ENCODE measurements around the gene TTLL5.

TTLL5 gene, protein sequence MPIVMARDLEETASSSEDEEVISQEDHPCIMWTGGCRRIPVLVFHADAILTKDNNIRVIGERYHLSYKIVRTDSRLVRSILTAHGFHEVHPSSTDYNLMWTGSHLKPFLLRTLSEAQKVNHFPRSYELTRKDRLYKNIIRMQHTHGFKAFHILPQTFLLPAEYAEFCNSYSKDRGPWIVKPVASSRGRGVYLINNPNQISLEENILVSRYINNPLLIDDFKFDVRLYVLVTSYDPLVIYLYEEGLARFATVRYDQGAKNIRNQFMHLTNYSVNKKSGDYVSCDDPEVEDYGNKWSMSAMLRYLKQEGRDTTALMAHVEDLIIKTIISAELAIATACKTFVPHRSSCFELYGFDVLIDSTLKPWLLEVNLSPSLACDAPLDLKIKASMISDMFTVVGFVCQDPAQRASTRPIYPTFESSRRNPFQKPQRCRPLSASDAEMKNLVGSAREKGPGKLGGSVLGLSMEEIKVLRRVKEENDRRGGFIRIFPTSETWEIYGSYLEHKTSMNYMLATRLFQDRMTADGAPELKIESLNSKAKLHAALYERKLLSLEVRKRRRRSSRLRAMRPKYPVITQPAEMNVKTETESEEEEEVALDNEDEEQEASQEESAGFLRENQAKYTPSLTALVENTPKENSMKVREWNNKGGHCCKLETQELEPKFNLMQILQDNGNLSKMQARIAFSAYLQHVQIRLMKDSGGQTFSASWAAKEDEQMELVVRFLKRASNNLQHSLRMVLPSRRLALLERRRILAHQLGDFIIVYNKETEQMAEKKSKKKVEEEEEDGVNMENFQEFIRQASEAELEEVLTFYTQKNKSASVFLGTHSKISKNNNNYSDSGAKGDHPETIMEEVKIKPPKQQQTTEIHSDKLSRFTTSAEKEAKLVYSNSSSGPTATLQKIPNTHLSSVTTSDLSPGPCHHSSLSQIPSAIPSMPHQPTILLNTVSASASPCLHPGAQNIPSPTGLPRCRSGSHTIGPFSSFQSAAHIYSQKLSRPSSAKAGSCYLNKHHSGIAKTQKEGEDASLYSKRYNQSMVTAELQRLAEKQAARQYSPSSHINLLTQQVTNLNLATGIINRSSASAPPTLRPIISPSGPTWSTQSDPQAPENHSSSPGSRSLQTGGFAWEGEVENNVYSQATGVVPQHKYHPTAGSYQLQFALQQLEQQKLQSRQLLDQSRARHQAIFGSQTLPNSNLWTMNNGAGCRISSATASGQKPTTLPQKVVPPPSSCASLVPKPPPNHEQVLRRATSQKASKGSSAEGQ (N-terminal part only)

DNA sequence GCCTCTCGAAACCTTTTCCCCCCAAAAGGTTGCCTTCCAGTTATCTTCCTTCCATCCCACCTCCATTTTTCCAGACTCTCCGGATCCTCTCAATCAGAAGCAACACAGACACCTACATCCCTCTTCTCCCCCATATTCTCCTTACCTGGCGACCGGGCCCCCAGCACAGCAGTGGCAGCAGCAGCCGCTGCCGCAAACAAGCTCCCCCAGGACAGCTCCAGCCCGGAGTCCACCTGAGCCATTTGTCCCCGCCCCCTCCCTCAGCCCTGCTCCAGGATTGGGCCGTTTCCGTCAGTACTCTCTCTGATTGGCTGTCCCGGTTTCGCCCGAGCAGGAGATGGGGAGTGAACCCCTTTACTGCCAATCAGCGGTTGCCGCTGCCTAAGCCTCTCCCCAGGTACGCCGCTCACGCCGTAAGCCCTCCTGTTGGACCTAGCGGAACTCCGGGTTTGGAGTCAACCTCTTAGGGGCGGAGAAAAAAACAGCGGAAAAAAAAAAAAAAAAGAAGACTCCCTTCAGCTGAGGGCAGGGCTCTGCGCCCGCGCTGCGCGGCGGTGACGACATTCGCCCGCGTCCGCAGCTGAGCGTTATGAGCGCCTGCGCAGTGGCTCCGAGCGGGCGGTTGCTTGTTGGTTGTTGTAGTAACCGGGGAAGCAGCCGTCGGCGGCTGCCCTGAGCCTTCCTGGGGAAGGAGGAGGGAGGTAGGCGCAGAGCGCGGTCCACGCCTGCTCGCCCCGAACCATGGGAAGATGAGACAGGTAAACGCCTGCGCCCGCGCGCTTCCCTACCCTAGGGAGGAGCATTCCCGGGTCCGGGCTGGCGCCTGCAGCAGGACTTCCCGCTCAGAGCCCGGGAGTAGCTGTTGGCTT is at the start of gene TTLL5, which contains the start of gene ERG28:
Gene TTLL5, plus strand, starts transcription at position 617 of the 869 bp plus-strand sequence. CDS start 1,904 bp downstream, outside the sequence.
Gene ERG28, minus strand, starts transcription at position 247 of the 869 bp plus-strand sequence. CDS start 3,374 bp downstream, outside the sequence.
- peak; percentile 93 for DNase-seq (ENCODE audit: low read depth)

DNA sequence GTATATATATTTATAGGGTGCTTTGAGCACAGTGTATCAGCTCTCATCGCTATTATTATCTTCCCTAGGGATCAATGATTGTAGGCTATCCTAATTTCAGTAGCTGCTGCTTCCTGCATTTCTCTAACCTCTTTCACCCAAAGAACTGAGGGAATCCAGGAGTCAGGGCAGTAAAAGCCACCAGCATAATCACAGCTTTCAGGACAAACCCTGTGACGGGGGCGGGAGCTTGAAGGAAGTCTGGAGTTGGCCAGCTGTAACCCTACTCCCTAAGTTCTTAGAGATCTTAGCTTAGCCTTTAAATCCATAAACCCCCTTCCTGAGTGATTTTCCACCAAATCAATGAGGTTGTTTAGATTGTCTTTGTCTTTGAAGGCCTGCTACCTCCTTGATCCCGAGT is 48.9 kb upstream of the TTLL5 start:
- no peak for DNase-seq (ENCODE audit: low read depth)

DNA sequence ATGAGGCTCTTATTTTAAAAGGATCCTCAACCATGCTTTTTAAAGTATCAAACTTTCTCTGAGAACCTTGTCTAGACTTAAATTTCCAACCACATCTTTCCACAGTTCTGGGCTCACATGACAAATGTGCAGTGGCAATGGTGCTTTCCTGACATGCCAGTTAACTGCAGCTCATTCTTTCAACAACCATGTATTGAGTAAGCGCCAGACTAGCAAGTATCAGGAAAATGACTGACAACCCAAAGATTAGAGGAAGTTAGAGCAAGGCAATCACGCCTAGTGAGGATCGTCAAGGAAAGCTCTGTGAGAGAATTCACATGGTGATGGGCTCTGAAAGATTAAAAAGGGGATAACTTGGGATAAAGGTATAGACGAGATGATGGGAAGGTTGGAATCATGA is 46.9 kb upstream of the TTLL5 start:
- DNase-seq (ENCODE audit: low read depth), result no peak

DNA sequence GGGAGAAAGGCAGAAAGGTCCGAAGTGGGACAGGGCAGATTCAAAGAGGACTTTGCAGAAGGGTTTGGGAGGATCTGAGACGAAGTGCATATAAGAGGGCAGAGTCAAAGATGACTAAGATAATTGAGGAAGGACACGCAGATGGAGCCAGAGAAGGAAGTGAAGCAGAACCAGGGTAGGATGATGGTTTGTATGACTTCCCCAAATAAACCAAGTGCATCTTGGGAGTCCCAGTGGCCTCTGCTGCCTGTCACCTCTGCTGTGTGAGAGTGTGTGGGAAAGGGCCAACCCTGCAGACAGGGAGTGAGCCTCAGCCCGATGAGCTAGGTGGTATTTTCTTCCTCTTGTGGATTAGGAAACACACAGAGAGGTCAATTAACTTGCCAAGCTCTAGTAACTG is 45.8 kb upstream of the TTLL5 start:
- no peak for DNase-seq (ENCODE audit: low read depth)

DNA sequence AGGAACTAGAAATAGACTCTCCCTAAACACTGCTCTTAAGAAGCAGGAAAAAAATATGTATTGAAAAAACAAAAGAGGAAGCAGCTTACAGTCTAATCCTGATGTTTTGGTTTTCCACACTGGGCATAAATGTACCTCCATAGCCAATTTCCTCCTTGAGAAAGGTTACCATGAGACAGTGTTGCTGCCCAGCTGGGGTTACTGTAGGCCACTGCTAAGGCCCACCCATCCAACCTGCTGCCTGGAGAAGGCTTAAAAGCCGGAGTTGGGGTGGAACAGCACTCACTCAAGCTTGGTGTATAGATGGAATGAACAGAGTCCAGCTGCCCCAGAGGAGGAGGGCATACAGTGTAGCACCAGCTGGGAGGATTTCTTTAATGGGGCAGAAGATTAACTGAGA is 41.5 kb upstream of the TTLL5 start:
- DNase-seq (ENCODE audit: low read depth), result no peak

DNA sequence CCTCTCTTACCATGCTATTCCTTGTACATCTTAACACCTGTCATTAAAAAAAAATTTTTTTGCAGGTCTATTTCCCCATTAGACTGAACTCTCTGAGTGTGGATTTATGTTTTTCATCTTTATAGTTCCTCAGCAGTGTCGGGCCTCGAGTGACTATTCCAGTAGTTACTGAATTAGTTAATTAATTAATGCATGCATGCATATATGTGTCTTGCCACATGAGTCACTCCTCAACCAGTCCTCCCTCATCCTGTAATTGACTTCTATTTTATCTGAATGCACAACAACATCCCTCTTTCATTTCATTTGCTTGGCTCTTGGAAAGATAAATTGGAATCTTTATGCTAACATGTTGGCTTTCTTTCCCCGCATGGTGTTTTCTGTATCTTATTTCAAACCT is 36.0 kb upstream of the TTLL5 start:
- no peak for DNase-seq (ENCODE audit: low read depth)

DNA sequence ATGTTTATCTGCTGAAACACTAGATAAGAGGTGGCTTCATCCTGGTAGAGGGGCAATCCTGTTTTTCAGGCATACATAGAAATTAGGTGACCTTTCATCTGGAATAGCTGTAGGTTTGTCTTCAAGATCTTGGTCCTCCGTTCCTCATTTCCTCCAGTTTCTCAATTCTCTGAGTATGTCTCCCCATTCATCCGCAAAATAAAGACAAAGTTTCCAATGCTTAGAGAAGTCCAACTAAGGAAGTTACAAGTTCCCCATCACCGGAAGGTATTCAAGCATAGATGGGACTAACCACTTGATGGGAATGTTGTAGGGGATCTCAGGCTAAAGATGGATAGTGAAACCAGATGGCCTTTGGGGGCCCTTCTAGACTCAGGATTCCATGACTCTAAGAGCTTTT is 34.6 kb upstream of the TTLL5 start:
- no peak for DNase-seq (ENCODE audit: low read depth)

DNA sequence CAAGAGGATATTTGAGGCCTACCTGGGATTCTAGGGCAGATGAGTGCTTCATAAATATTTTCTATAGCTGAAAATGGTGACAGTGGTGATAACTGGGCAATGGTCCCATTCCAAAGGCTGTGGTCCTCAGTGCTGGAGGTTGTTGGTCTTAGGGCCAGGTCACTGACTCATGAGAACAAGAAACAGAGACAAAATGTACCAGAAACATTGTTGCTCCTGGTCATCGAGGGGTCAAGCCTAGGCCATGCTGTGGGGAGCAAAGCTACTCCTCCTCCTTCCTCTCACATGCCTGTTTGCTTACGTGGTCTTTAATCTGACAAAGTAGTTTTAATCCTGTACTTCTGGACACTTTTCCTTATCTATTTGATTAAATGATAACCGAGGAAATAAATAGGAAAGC is 34.2 kb upstream of the TTLL5 start:
- no peak for DNase-seq (ENCODE audit: low read depth)

DNA sequence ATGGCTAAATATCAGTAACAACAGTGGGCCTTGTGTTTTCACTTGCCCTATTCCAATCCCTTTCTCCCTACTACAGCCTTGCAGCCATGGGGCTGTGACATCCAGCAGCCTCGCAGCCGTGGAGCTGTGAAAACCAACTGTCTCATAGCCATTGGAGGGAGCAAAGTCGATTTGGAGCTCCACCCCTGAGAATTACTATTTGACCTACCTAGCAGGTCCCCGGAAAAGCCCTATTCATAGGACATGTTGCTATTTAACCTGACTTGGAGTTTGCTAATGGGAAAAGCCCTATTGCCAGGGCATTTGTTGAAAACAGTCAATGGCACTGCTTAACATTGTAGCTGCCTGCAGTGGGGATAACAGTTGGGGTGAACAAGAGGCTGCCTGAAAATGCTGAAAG is 33.6 kb upstream of the TTLL5 start:
- DNase-seq (ENCODE audit: low read depth), result no peak

DNA sequence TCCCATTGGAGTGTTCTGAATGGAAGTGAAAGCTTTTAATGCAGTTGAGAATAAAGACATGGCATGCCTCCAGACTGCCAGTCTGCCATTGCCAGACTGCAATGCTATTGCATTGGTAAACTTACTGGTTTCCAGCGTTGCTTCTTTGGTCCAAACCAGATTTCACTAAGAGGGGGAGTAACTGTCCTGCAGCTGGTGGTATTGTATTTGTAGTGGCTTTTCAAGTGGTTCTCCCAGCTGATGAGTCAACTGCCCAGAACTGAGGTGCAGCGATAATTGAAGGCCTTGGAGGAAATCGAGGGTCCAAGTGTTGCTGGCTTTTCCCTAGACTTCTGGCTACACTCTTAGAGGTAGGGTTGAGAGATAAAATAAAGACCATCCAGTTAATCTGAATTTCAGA is 32.2 kb upstream of the TTLL5 start:
- DNase-seq (ENCODE audit: low read depth), result no peak

DNA sequence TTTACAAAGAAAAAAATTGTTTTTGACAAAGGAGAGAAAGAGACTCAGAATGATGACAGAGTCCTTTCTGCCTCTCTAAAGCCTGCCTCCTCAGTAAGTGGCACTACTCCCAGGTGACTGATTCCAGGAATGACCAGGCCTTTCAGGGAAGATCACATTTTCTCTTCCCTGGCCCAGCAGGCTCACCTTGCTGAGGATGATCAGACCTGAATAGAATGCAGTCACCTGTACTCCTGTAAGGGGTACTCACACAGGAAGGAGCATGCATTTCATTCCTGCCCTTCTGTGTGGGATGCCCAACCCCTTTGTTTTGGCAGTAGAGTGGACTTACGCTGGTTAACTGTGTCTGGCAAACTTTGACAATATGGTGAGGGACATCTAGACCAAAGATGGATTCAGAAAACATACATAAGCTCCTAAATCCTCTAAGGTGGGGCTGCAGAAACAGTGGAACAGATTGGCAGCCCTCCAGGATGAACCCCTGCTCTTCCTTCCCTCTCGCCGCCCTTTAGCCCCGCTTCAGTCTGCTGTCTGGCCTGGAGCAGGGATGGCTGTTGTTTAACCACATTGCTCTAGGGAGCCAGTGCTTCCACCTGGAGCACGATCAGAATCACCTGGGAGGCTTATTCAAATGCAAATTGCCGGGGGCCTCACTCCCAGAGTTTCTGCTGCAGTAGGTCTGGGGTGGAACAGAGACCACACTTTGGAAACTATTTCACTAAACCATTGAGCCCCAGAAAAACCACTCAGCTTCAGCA is 30.2 kb upstream of the TTLL5 start:
- no peak for DNase-seq (ENCODE audit: low read depth)

DNA sequence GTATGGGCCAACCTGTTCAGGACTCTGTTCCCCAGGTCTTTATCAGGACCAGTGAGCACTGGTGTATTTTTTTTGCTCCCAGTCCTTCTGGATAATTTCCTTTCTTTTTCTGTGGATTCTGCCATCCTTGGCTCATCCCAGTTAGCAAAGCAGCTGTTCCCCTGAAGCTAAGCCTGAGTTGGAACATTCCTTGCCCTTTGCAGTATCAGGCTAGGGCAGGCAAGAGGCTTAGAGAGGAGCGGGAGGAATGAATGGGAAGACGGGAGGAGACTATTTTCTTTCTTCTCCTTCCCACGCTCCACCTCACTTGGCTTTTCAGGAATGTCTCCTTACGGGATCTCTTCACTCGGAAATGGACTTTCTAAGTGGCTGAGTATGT is 29.6 kb upstream of the TTLL5 start:
- no peak for DNase-seq (ENCODE audit: low read depth)

DNA sequence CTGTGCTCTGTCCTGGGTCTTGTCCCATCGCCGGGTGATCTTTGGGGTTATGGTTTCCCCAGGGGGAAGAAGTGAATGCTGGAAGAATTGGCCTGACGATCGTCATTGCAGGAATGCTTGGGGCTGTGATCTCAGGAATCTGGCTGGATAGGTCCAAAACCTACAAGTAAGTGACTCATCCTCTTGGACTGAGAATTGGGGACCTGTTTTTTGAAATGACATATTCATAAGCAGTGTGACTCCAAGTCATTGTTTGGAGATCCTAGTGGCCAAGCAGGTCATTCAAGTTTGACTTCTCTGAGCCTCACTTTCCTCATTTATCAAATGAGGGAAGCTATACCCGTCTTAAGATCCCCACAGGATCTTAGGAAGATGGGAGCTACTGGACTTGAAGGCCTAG is 26.2 kb upstream of the TTLL5 start:
- DNase-seq (ENCODE audit: low read depth), result no peak

DNA sequence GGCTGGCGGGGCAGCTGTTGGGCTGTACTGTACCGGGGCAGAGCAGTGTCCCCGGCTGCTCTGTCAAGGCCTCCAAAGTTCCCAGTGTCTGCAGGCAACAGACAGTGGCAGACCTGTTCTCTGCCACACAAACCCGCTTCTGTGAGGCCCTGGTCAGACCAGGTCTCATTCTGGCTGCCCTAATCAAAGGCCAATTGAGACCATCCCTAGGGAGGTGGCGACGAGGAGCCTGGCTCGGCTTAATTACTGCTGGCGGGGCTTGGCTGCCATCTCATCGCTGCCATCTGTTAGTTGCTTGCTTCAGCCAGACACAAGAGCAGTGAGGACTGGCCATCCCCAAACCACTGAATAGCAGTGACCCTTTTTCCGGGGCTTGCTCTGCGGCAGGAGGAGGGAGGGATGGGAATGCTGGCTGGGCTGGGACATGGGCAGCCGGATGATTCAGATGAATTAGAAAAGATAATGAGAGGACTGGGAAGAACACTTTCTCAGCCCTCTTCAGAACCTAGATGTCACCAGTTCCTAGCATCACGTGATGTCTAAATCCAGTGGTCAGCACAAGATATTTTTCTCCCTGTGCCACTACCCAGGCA is 24.9 kb upstream of the TTLL5 start:
- DNase-seq (ENCODE audit: low read depth), result no peak

DNA sequence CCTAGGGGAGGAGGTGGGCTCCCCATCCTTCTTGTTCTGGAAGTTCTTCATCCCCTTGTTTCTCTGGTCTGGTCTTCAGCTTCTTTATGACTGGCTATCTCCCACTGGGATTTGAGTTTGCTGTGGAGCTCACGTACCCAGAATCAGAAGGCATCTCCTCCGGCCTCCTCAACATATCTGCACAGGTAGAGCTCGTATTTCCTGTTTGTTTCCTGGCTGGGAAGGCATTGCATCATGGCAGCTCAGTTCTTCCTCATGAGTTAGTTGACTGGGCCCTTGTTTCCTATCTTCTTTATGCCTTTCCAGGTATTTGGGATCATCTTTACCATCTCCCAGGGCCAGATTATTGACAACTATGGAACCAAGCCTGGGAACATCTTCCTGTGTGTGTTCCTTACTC is 20.2 kb upstream of the TTLL5 start:
- DNase-seq (ENCODE audit: low read depth), result no peak

DNA sequence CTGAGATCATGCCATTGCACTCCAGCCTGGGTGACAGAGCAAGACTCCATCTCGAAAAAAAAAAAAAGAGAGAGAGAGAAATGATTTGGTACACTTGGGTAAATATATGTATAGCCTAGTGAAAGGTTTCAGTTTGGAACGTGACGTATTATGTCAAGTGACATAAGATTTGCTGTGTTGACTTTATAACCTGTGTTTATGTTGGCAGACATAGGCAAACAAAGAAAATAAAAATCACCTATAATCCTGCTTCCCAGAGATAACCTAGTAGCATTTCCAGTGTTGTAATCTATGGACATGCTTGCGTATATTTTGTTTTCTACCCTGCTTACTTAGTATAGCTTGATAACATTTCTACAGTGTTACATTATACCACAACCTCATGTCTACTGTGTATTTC is 17.1 kb upstream of the TTLL5 start:
- DNase-seq (ENCODE audit: low read depth), result no peak

DNA sequence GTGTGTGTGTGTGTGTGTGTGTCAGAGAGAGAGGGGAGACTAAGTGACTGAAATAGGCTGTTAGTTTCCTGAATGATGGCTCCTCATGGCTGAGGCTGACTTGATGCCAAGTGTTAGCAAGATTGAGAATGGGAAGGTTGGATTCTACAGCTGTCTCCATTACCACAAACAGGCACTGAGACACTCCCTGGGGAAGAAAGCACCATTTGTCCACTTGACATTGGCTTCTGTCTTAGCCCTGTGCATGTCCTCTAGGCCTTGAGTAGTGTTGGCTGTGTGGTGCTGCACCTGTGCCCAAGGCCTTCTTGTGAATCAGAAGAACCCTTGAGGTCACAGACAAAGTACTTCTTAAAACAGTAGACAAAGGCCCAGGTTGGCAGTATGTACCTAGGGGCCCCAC is 16.0 kb upstream of the TTLL5 start:
- no peak for DNase-seq (ENCODE audit: low read depth)

DNA sequence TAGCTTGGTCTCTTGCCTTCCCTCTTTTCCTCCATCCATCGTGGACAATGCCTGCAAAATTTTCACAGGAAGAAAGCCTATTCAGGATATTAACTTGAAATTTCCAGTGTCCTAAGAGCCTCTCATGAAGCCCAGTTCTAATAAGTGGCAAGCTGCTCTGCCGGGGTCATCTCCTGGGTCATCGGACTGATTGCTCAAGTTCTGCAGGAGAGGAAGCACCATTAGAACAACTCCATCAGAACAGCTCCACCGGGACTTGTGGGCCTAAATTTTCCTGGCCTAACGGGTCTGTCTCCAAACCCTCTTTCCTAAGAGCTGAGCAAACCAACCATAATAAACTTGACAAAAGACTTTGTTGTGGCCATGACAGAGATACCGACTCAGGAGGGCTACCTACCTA is 14.3 kb upstream of the TTLL5 start:
- DNase-seq (ENCODE audit: low read depth), result no peak

DNA sequence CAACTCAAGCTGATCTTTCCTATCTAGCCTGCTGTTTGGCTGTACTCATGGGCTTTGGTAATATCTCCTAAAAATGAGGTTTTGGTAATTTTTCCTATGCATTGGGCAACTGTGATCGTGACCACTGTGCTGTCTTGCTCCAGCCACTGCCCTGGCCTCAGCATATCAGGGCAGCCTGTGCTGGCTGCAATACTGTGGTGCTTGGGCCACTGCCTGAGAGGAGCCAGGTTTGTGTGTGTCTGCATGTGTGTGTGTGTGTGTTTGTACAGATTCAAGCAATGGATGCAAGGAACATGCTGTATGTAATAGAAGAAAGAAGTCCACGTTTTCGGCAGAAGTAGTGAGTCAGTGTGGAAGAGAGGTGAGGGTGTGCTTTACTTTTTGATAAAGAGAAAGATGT is 13.4 kb upstream of the TTLL5 start:
- no peak for DNase-seq (ENCODE audit: low read depth)
